CD4-positive, alpha-beta memory T cell (primary cell): ENCODE data around the gene PPP1R26. TPM values are rescaled to one million over a fixed set of nuclear protein-coding genes. Genes with fewer than 3 reads are reported as not detected.

Experiments
- CTCF ChIA-PET: fragments of 350-600 bp; sonication (Branson Sonifier 250); formaldehyde crosslinking; loops from one replicate; lab custom pipeline; 2021; ENCODE audit warnings: inconsistent platforms; ENCODE audit not compliant: partially characterized antibody; lab: Charles Lee
- POLR2A ChIA-PET: fragments of 350-600 bp; sonication (Branson Sonifier 250); formaldehyde crosslinking; loops from one replicate; lab custom pipeline; 2021; ENCODE audit not compliant: partially characterized antibody; lab: Charles Lee
- DNase-seq, 5 donors: peaks; one replicate each; pipeline versions ENCODE4 v3.0.0 to v3.0.0-alpha.2; 2020 to 2022; ENCODE audit warnings: mixed read lengths in 1 of 5
- H3K27ac ChIP-seq: one replicate; pipeline ENCODE4 v1.7.0; 2013; ENCODE audit warnings: low read depth, low read length
- H3K27me3 ChIP-seq: 2 replicates; pipeline ENCODE4 v1.7.0; 2013; ENCODE audit warnings: mild to moderate bottlenecking, low read length, moderate library complexity; ENCODE audit not compliant: insufficient read depth
- H3K36me3 ChIP-seq: 2 replicates; pipeline ENCODE4 v1.7.0; 2013; ENCODE audit warnings: mild to moderate bottlenecking, low read length, moderate library complexity; ENCODE audit not compliant: insufficient read depth
- H3K4me1 ChIP-seq: 2 replicates; pipeline ENCODE4 v1.7.0; 2013; ENCODE audit warnings: mild to moderate bottlenecking, low read length, moderate library complexity; ENCODE audit not compliant: insufficient read depth
- H3K4me3 ChIP-seq, 2 donors: one replicate each; pipeline ENCODE4 v1.7.0; 2013; ENCODE audit warnings: low read length in 2 of 2, mild to moderate bottlenecking in 1 of 2
- H3K9me3 ChIP-seq, 2 donors: one replicate each; pipeline ENCODE4 v1.7.0; 2013; ENCODE audit warnings: low read length in 2 of 2, control low read depth in 1 of 2; ENCODE audit not compliant: control insufficient read depth in 1 of 2
- H3K27ac Mint-ChIP-seq, 7 donors: one replicate each; pipeline ENCODE4 v1.8.0; 2020 to 2021; ENCODE audit warnings: mixed read lengths in 7 of 7, mild to moderate bottlenecking in 6 of 7, inconsistent platforms in 3 of 7, moderate library complexity in 3 of 7
- H3K27me3 Mint-ChIP-seq, 2 donors: one replicate each; pipeline ENCODE4 v1.8.0; 2020 to 2021; ENCODE audit warnings: mixed read lengths in 2 of 2
- H3K36me3 Mint-ChIP-seq, 2 donors: one replicate each; pipeline ENCODE4 v1.8.0; 2020 to 2021; ENCODE audit warnings: mixed read lengths in 2 of 2, inconsistent platforms in 1 of 2, mild to moderate bottlenecking in 1 of 2
- H3K4me1 Mint-ChIP-seq, 4 donors: one replicate each; pipeline ENCODE4 v1.8.0; 2020 to 2021; ENCODE audit warnings: mixed read lengths in 4 of 4, mild to moderate bottlenecking in 1 of 4
- H3K4me3 Mint-ChIP-seq, 8 donors: one replicate each; pipeline ENCODE4 v1.8.0; 2020 to 2021; ENCODE audit warnings: mixed read lengths in 8 of 8, mild to moderate bottlenecking in 7 of 8, moderate library complexity in 6 of 8, inconsistent platforms in 3 of 8
- H3K9me3 Mint-ChIP-seq, 8 donors: one replicate each; pipeline ENCODE4 v1.8.0; 2020 to 2021; ENCODE audit warnings: mixed read lengths in 8 of 8, mild to moderate bottlenecking in 5 of 8, inconsistent platforms in 3 of 8, moderate library complexity in 1 of 8
- intact Hi-C: fragments of 100-400 bp; cut with micrococcal nuclease; formaldehyde crosslinking; loops from one replicate; pipeline ENCODE4 v1.15.1; 2023
- polyA plus RNA-seq, 2 donors: library from polyadenylated mRNA; unstranded; fragments of 300-500 nt; fragmentation: Illumina TruSeq; gene quantifications; one replicate each; pipeline ENCODE4 v1.2.3, GENCODE V29; 2021
- total RNA-seq, 2 experiments: library from RNA; stranded (reverse); gene quantifications; one replicate each; pipeline ENCODE4 v1.2.3, GENCODE V29; 2021

Gene PPP1R26
- total and polyA plus RNA-seq, 4 experiments from 2014 or later, result 0.54 to 1.9 (median 1.9) TPM; not detected in 1

GRCh38 chr9:135478191-135478590 is 1.4 kb upstream of the PPP1R26 start:
- H3K4me3 Mint-ChIP-seq, result peak overlapping the region; percentile 86 to 93 (median 88)
- no peak overlapping the region for H3K27ac ChIP-seq
- H3K4me3 ChIP-seq, result no peak overlapping the region
- peaks cover 0 to 3% of the 10 kb centered on the region in 2 donors for H3K36me3 Mint-ChIP-seq
- no peaks in the 10 kb centered on the region for H3K9me3 ChIP-seq
- H3K4me1 ChIP-seq, result peaks cover 16% of the 10 kb centered on the region
- intact Hi-C loops, result no loop called here
- ChIA-PET POLR2A (no interaction called here), CTCF (interaction anchor here (1.2 kb wide), 1 partner anchor 9 kb away, joined by 4 read pairs; no protein-coding TSS in a partner anchor)
- H3K4me1 Mint-ChIP-seq, result peaks cover 0 to 22% (median 14%) of the 10 kb centered on the region in 4 donors
- H3K36me3 ChIP-seq, result no peaks in the 10 kb centered on the region
- peaks cover 12% of the 10 kb centered on the region for H3K27me3 ChIP-seq
- H3K27me3 Mint-ChIP-seq, result peaks cover 18 to 25% of the 10 kb centered on the region in 2 donors
- DNase-seq, result no peak
- peaks cover 0 to 1% (median 0%) of the 10 kb centered on the region in 8 donors for H3K9me3 Mint-ChIP-seq
- peak overlapping the region in 4 of 7 donors; percentile 6 to 70 (median 40) for H3K27ac Mint-ChIP-seq

GRCh38 chr9:135478829-135479468 is 633 bp upstream of the PPP1R26 start:
- peaks cover 0 to 1% (median 0%) of the 10 kb centered on the region in 8 donors for H3K9me3 Mint-ChIP-seq
- CTCF ChIA-PET, result interaction anchor here (1.2 kb wide), 1 partner anchor 9 kb away, joined by 4 read pairs; no protein-coding TSS in a partner anchor
- no peak for DNase-seq

GRCh38 chr9:135480071-135480939 is 723 bp downstream of the PPP1R26 start:
- POLR2A ChIA-PET, result interaction anchor here (0.6 to 1.5 kb wide), 3 partner anchors 11 to 24 kb away, joined by 4 to 5 read pairs (median 5); a partner anchor contains a TSS
- Histone ChIP-seq H3K9me3 (no peaks in the 10 kb centered on the region), H3K4me3 (peak overlapping the region in 1 of 2 donors; percentile 57), H3K27me3 (peaks cover 16% of the 10 kb centered on the region), H3K27ac (no peak overlapping the region), H3K4me1 (peaks cover 16% of the 10 kb centered on the region), H3K36me3 (no peaks in the 10 kb centered on the region)
- Mint-ChIP-seq H3K4me3 (peak overlapping the region; percentile 51 to 69 (median 62)), H3K27ac (no peak overlapping the region), H3K27me3 (peaks cover 21 to 25% of the 10 kb centered on the region in 2 donors), H3K36me3 (peaks cover 0 to 3% of the 10 kb centered on the region in 2 donors), H3K9me3 (peaks cover 0 to 1% (median 0%) of the 10 kb centered on the region in 8 donors), H3K4me1 (peaks cover 0 to 22% (median 14%) of the 10 kb centered on the region in 4 donors)
- CTCF ChIA-PET, result interaction anchor here (0.9 to 2.1 kb wide), 2 partner anchors 9 to 25 kb away, joined by 3 to 5 read pairs; no protein-coding TSS in a partner anchor
- intact Hi-C loops, result no loop called here
- DNase-seq, result no peak

More at GRCh38 chr9:135478829-135479468, 633 bp upstream of the PPP1R26 start:
- H3K27me3 Mint-ChIP-seq, result peaks cover 18 to 25% of the 10 kb centered on the region in 2 donors
- peaks cover 16% of the 10 kb centered on the region for H3K4me1 ChIP-seq
- H3K4me3 ChIP-seq, result no peak overlapping the region
- H3K27me3 ChIP-seq, result peaks cover 16% of the 10 kb centered on the region
- no peaks in the 10 kb centered on the region for H3K36me3 ChIP-seq
- H3K9me3 ChIP-seq, result no peaks in the 10 kb centered on the region
- peak overlapping the region in 2 of 7 donors; percentile 36 to 47 for H3K27ac Mint-ChIP-seq
- POLR2A ChIA-PET, result no interaction called here
- H3K36me3 Mint-ChIP-seq, result peaks cover 0 to 3% of the 10 kb centered on the region in 2 donors
- intact Hi-C loops, result no loop called here
- no peak overlapping the region for H3K27ac ChIP-seq
- H3K4me1 Mint-ChIP-seq, result peaks cover 0 to 22% (median 14%) of the 10 kb centered on the region in 4 donors
- peak overlapping the region; percentile 86 to 93 (median 88) for H3K4me3 Mint-ChIP-seq

- DNase-seq, result no peak
- Mint-ChIP-seq H3K4me1 (peaks cover 0 to 22% (median 12%) of the 10 kb centered on the region in 4 donors), H3K4me3 (peak overlapping the region; percentile 51 to 69 (median 62)), H3K36me3 (peaks cover 0 to 3% of the 10 kb centered on the region in 2 donors), H3K27ac (no peak overlapping the region), H3K9me3 (peaks cover 0 to 1% (median 0%) of the 10 kb centered on the region in 8 donors), H3K27me3 (peaks cover 21 to 22% of the 10 kb centered on the region in 2 donors)
- Histone ChIP-seq H3K36me3 (no peaks in the 10 kb centered on the region), H3K27ac (no peak overlapping the region), H3K27me3 (peaks cover 16% of the 10 kb centered on the region), H3K4me3 (peak overlapping the region in 1 of 2 donors; percentile 57), H3K9me3 (no peaks in the 10 kb centered on the region), H3K4me1 (peaks cover 16% of the 10 kb centered on the region)
- CTCF ChIA-PET, result interaction anchor here (2.1 kb wide), 1 partner anchor 24 kb away, joined by 5 read pairs; no protein-coding TSS in a partner anchor
- intact Hi-C loops, result no loop called here
- POLR2A ChIA-PET, result interaction anchor here (1.3 to 1.5 kb wide), 2 partner anchors 12 to 24 kb away, joined by 5 read pairs; no protein-coding TSS in a partner anchor
These were observed 1.3 kb downstream of the PPP1R26 start for GRCh38 chr9:135480940-135481310.

GRCh38 chr9:135482015-135482754 is 2.6 kb downstream of the PPP1R26 start:
- H3K27ac Mint-ChIP-seq, result no peak overlapping the region
- CTCF ChIA-PET, result interaction anchor here (1.0 to 1.2 kb wide), 2 partner anchors 13 to 22 kb away, joined by 3 read pairs; no protein-coding TSS in a partner anchor
- Histone ChIP-seq H3K36me3 (no peaks in the 10 kb centered on the region), H3K27me3 (peaks cover 16% of the 10 kb centered on the region), H3K4me3 (no peak overlapping the region), H3K4me1 (peaks cover 16% of the 10 kb centered on the region), H3K9me3 (no peaks in the 10 kb centered on the region), H3K27ac (no peak overlapping the region)
- intact Hi-C loops, result no loop called here
- H3K9me3 Mint-ChIP-seq, result peaks cover 0 to 1% (median 0%) of the 10 kb centered on the region in 8 donors
- peaks cover 21 to 22% of the 10 kb centered on the region in 2 donors for H3K27me3 Mint-ChIP-seq
- H3K4me1 Mint-ChIP-seq, result peaks cover 0 to 22% (median 12%) of the 10 kb centered on the region in 4 donors
- DNase-seq, result no peak
- POLR2A ChIA-PET, result no interaction called here
- peaks cover 0 to 3% of the 10 kb centered on the region in 2 donors for H3K36me3 Mint-ChIP-seq
- peak overlapping the region in 7 of 8 donors; percentile 26 to 76 (median 51) for H3K4me3 Mint-ChIP-seq

GRCh38 chr9:135484460-135485277 is 5.1 kb downstream of the PPP1R26 start:
- Mint-ChIP-seq H3K4me1 (peaks cover 0 to 7% (median 6%) of the 10 kb centered on the region in 4 donors), H3K27ac (no peak overlapping the region), H3K4me3 (no peak overlapping the region), H3K36me3 (no peaks in the 10 kb centered on the region), H3K9me3 (no peaks in the 10 kb centered on the region), H3K27me3 (peaks cover 11% of the 10 kb centered on the region in 2 donors)
- CTCF ChIA-PET, result interaction anchor here (1.5 kb wide), 1 partner anchor 20 kb away, joined by 4 read pairs; no protein-coding TSS in a partner anchor
- Histone ChIP-seq H3K27ac (no peak overlapping the region), H3K9me3 (no peaks in the 10 kb centered on the region), H3K4me3 (no peak overlapping the region), H3K36me3 (no peaks in the 10 kb centered on the region), H3K27me3 (peaks cover 16% of the 10 kb centered on the region), H3K4me1 (peaks cover 16% of the 10 kb centered on the region)
- intact Hi-C loops, result no loop called here
- no peak for DNase-seq
- POLR2A ChIA-PET, result no interaction called here
